ENCODE data around the gene IL1A. TPM values are rescaled to one million over a fixed set of nuclear protein-coding genes. Genes with fewer than 3 reads are reported as not detected.

Gene IL1A
- total RNA-seq, 1 donor from 2014 or later = 2.4 TPM

DNA sequence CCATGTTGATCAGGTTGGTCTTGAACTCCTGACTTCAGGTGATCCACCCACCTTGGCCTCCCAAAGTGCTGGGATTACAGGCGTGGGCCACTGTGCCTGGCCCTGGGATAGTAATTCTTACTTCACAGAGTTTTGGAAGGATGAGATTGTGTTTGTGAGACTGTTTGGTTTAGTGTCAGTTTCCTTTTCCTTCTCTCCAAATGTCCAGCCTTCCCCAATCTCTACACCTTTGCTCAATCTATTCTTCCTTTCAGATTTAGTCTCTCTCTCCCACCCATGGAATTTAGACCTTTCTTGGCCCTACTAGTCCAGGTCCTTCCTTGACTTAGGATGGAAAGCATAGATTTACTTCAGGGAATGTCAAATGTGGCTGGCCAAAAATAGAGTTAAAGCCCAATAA lies 12.2 kb upstream of the IL1A start:
- no peaks in the 10 kb centered on the region for H3K27me3 ChIP-seq (ENCODE audit: control insufficient read depth, insufficient read depth, low read length)
- no peak for DNase-seq (ENCODE audit: low read depth)
- TF ChIP-seq, protein P1, sequence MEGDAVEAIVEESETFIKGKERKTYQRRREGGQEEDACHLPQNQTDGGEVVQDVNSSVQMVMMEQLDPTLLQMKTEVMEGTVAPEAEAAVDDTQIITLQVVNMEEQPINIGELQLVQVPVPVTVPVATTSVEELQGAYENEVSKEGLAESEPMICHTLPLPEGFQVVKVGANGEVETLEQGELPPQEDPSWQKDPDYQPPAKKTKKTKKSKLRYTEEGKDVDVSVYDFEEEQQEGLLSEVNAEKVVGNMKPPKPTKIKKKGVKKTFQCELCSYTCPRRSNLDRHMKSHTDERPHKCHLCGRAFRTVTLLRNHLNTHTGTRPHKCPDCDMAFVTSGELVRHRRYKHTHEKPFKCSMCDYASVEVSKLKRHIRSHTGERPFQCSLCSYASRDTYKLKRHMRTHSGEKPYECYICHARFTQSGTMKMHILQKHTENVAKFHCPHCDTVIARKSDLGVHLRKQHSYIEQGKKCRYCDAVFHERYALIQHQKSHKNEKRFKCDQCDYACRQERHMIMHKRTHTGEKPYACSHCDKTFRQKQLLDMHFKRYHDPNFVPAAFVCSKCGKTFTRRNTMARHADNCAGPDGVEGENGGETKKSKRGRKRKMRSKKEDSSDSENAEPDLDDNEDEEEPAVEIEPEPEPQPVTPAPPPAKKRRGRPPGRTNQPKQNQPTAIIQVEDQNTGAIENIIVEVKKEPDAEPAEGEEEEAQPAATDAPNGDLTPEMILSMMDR (IDR thresholded peaks at IDR 0.05; ENCODE audit: insufficient read depth, low read length, poor library complexity, severe bottlenecking) = no peak
- no peak overlapping the region for H3K4me3 ChIP-seq (ENCODE audit: low read depth, low read length)
- no peaks in the 10 kb centered on the region for H3K36me3 ChIP-seq (ENCODE audit: control insufficient read depth, insufficient read depth, low read length)

DNA sequence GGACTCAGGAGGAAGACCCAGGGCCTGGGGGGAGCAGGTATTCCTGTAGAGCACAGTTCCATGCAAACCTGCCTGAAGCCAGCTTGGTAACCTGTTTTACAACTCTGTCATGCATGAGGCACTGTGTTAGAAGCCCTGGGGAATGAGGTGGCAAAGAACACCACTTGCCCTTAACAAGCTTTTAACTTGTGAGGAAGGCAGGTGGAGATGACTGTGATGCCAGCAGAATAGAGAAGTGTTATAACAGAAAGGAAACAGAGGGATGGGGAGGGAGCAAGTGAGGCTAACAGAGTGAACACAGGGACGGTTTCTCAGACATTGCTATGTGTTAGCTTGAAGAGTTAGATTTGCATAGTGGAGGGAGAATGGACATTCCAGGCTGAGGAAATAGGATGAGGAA lies 11.5 kb upstream of the IL1A start:
- DNase-seq (ENCODE audit: low read depth) = no peak
- TF ChIP-seq, protein P1 (IDR thresholded peaks at IDR 0.05; ENCODE audit: insufficient read depth, low read length, poor library complexity, severe bottlenecking) = no peak
- H3K4me3 ChIP-seq (ENCODE audit: low read depth, low read length) = no peak overlapping the region
- no peaks in the 10 kb centered on the region for H3K27me3 ChIP-seq (ENCODE audit: control insufficient read depth, insufficient read depth, low read length)
- no peaks in the 10 kb centered on the region for H3K36me3 ChIP-seq (ENCODE audit: control insufficient read depth, insufficient read depth, low read length)

DNA sequence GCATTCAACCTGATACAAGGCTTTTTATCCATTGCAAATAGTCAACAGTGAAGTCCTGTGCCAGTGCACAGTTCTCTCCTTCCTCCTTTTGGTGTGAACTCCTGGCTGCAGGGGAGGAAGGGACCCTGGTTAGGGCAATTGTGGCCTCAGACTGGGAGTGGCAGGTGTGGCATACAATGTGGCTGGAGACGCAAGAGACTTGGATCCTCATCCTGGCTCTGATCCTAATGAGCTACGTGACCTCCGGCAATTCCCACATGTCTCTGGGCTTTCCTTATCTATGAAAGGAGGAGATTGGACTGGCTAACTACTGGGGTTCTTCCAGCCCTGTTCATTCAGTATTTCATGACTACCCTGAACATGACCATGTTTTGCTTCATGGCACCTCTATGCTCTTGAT lies 10.5 kb upstream of the IL1A start:
- TF ChIP-seq, protein P1 (IDR thresholded peaks at IDR 0.05; ENCODE audit: insufficient read depth, low read length, poor library complexity, severe bottlenecking) = no peak
- no peak for DNase-seq (ENCODE audit: low read depth)
- Histone ChIP-seq H3K27me3 (ENCODE audit: control insufficient read depth, insufficient read depth, low read length) (no peaks in the 10 kb centered on the region), H3K4me3 (ENCODE audit: low read depth, low read length) (no peak overlapping the region), H3K36me3 (ENCODE audit: control insufficient read depth, insufficient read depth, low read length) (no peaks in the 10 kb centered on the region)

DNA sequence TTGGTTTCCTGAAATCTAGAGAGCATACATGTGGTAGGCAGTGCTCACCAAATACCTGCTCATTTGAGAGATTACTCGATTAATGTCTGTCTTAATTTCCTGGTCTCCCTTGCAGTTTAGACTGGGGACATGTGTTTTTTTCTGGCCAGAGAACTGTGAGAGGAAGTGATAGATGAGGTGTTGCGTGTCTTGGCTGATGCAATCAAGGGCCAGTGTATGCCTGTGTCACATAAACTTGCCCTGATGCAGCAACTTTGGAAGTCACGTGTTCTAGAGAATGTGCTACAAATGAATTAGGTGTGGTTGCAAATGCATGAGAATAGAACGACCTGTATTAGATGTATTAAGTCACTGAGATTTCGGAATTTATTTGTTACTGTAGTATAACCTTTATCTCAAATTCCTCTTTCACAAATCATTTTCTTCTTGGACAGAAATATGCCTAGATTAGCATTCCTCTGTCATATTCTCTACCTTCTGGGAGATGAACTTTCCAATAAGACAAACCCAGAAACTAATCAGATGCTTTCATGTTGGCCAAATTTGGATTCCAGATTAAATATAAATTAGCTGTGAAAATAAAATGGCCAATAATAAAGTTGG lies 9.9 kb upstream of the IL1A start:
- no peak overlapping the region for H3K4me3 ChIP-seq (ENCODE audit: low read depth, low read length)
- H3K36me3 ChIP-seq (ENCODE audit: control insufficient read depth, insufficient read depth, low read length) = no peaks in the 10 kb centered on the region
- no peaks in the 10 kb centered on the region for H3K27me3 ChIP-seq (ENCODE audit: control insufficient read depth, insufficient read depth, low read length)
- TF ChIP-seq, protein P1 (IDR thresholded peaks at IDR 0.05; ENCODE audit: insufficient read depth, low read length, poor library complexity, severe bottlenecking) = no peak
- no peak for DNase-seq (ENCODE audit: low read depth)

DNA sequence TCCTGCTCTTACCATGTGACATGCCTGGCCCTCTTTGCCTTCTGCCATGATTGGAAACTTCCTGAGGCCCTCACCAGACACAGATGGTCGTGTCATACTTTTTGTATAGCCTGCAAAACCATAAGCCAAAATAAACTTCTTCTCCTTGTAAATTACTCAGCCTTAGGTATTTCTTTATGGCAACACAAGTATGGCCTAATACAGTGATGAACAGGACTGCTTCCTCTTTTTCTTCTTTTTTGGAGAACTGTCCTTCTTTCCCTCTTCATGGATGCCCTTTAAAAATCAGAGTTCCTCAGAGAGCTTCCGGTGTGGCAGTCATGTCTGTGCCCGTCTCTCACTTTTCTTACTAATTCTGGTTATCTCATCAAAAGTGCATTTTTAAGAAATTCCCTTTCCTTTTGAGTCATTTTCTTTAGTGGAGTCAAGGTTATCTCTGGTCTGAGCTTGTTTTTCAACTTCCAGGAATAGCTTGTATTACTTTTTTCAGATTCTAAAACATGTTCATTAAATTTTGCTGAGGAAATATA lies 9.2 kb upstream of the IL1A start:
- TF ChIP-seq, protein P1 (IDR thresholded peaks at IDR 0.05; ENCODE audit: insufficient read depth, low read length, poor library complexity, severe bottlenecking) = no peak
- Histone ChIP-seq H3K36me3 (ENCODE audit: control insufficient read depth, insufficient read depth, low read length) (no peaks in the 10 kb centered on the region), H3K4me3 (ENCODE audit: low read depth, low read length) (no peak overlapping the region), H3K27me3 (ENCODE audit: control insufficient read depth, insufficient read depth, low read length) (no peaks in the 10 kb centered on the region)
- DNase-seq (ENCODE audit: low read depth) = no peak

DNA sequence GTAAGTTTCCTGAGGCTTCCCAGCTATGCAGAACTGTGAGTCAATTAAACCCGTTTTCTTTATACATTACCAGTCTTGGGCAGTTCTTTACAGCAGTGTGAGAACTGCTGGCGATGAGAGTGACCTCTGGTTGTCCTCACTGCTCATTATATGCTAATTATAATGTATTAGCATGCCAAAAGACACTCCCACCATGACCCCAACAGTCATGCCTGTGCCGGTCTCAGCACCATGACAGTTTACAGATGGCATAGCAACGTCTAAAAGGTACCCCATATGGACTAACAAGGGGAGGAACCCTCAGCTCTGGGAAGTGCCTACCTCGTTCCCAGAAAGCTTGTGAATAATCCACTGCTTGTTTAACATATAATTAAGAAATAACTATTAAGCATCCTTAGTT lies 8.1 kb upstream of the IL1A start:
- no peak for DNase-seq (ENCODE audit: low read depth)
- H3K27me3 ChIP-seq (ENCODE audit: control insufficient read depth, insufficient read depth, low read length) = no peaks in the 10 kb centered on the region
- no peaks in the 10 kb centered on the region for H3K36me3 ChIP-seq (ENCODE audit: control insufficient read depth, insufficient read depth, low read length)
- TF ChIP-seq, protein P1 (IDR thresholded peaks at IDR 0.05; ENCODE audit: insufficient read depth, low read length, poor library complexity, severe bottlenecking) = no peak
- no peak overlapping the region for H3K4me3 ChIP-seq (ENCODE audit: low read depth, low read length)

Data from kidney epithelial cell (primary cell).